Mesendoderm (in vitro differentiated cells): ENCODE results near the gene PPP1R3G.

ENCODE experiments used
- DNase-seq: peaks from one replicate; pipeline ENCODE4 v3.0.0; 2013
- H2AK5ac ChIP-seq: 2 replicates; pipeline ENCODE4 v1.6.1; 2013; ENCODE audit warnings: low read length, inconsistent platforms
- H2BK120ac ChIP-seq: 2 replicates; pipeline ENCODE4 v1.6.1; 2013; ENCODE audit warnings: low read depth, mild to moderate bottlenecking, low read length, moderate library complexity, mixed read lengths
- H2BK15ac ChIP-seq: replicated peaks from 2 replicates; pipeline ENCODE4 v1.6.1; 2013; ENCODE audit warnings: low read depth, mild to moderate bottlenecking, moderate library complexity
- H2BK5ac ChIP-seq: 2 replicates; pipeline ENCODE4 v1.6.1; 2013; ENCODE audit warnings: low read length, inconsistent platforms
- H3K18ac ChIP-seq: 2 replicates; pipeline ENCODE4 v1.6.1; 2013; ENCODE audit warnings: mild to moderate bottlenecking, low read length, mixed read lengths
- H3K23ac ChIP-seq: one replicate; pipeline ENCODE4 v1.6.1; 2013; ENCODE audit warnings: low read length
- H3K27ac ChIP-seq: 2 replicates; pipeline ENCODE4 v1.5.1; 2013; ENCODE audit warnings: low read depth, mild to moderate bottlenecking, inconsistent platforms, low read length, moderate library complexity
- H3K27me3 ChIP-seq: 2 replicates; pipeline ENCODE4 v1.6.1; 2013; ENCODE audit warnings: low read length, control low read depth, mild to moderate bottlenecking, inconsistent platforms; ENCODE audit not compliant: insufficient read depth, poor library complexity
- H3K36me3 ChIP-seq: 2 replicates; pipeline ENCODE4 v1.6.1; 2013; ENCODE audit warnings: low read length, inconsistent platforms; ENCODE audit not compliant: control insufficient read depth, insufficient read depth
- H3K4ac ChIP-seq: one replicate; pipeline ENCODE4 v1.6.1; 2013; ENCODE audit warnings: low read depth, mild to moderate bottlenecking, low read length, moderate library complexity
- H3K4me1 ChIP-seq: 2 replicates; pipeline ENCODE4 v1.6.1; 2013; ENCODE audit warnings: low read depth, low read length, inconsistent platforms; ENCODE audit not compliant: control insufficient read depth
- H3K4me2 ChIP-seq: 2 replicates; pipeline ENCODE4 v1.6.1; 2013; ENCODE audit warnings: low read length
- H3K4me3 ChIP-seq: 2 replicates; pipeline ENCODE4 v1.5.1; 2013; ENCODE audit warnings: mild to moderate bottlenecking, low read length
- H3K56ac ChIP-seq: one replicate; pipeline ENCODE4 v1.6.1; 2013; ENCODE audit warnings: low read length
- H3K79me1 ChIP-seq: 2 replicates; pipeline ENCODE4 v1.6.1; 2013; ENCODE audit warnings: low read length, inconsistent platforms
- H3K79me2 ChIP-seq: 2 replicates; pipeline ENCODE4 v1.6.1; 2013; ENCODE audit warnings: mild to moderate bottlenecking, low read length; ENCODE audit not compliant: control insufficient read depth, insufficient read depth
- H3K9ac ChIP-seq: 2 replicates; pipeline ENCODE4 v1.6.1; 2013; ENCODE audit warnings: low read length, inconsistent platforms
- H4K5ac ChIP-seq: one replicate; pipeline ENCODE4 v1.6.1; 2013; ENCODE audit warnings: low read length
- H4K8ac ChIP-seq: one replicate; pipeline ENCODE4 v1.6.1; 2013; ENCODE audit warnings: low read depth, mild to moderate bottlenecking, control low read depth, low read length, moderate library complexity
- WGBS: extraction: QIAGEN DNeasy Blood & Tissue Kit; methylation state at CpG from one replicate; pipeline ENCODE4 v1.1.7; 2013; ENCODE audit warnings: low lambda C conversion rate, missing lambda C conversion rate; ENCODE audit not compliant: insufficient coverage; ENCODE audit errors: extremely low coverage; 5-methylcytosine and 5-hydroxymethylcytosine counted together

PPP1R3G gene

DNA sequence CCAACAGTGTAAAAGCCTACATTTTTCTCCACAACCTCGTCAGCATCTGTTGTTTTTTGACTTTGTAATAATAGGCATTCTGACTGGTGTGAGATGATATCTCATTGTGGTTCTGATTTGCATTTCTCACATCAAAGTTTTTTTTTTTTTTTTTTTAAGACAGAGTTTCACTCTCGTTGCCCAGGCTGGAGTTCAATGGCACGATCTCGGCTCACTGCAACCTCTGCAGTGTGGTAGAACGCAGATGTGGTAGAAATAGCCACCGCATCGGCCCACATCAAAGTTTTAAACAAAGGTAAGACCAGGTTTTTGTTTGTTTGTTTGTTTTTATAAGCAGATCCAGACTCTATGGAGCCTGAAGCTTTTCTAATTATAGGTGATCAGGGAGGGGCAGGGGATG, 12.7 kb upstream of the PPP1R3G start:
- no peak overlapping the region for H3K23ac ChIP-seq
- H3K27ac ChIP-seq = no peak overlapping the region
- H2BK15ac ChIP-seq = no peak overlapping the region
- no peak overlapping the region for H3K4me2 ChIP-seq
- no peak overlapping the region for H2AK5ac ChIP-seq
- no peak overlapping the region for H2BK5ac ChIP-seq
- H3K36me3 ChIP-seq = no peaks in the 10 kb centered on the region
- no peak overlapping the region for H3K18ac ChIP-seq
- H3K27me3 ChIP-seq = no peaks in the 10 kb centered on the region
- no peak overlapping the region for H2BK120ac ChIP-seq
- WGBS = no CpG with 5 or more reads among the region's 7 CpGs
- no peaks in the 10 kb centered on the region for H3K79me2 ChIP-seq
- H4K8ac ChIP-seq = no peak overlapping the region
- H3K56ac ChIP-seq = no peak overlapping the region
- H3K4ac ChIP-seq = no peak overlapping the region
- no peaks in the 10 kb centered on the region for H3K4me1 ChIP-seq
- H3K79me1 ChIP-seq = no peaks in the 10 kb centered on the region
- H3K4me3 ChIP-seq = no peak overlapping the region
- DNase-seq = no peak
- H3K9ac ChIP-seq = no peak overlapping the region
- H4K5ac ChIP-seq = no peak overlapping the region

GRCh38 chr6:5073992-5074391, 11.1 kb upstream of the PPP1R3G start:
- Histone ChIP-seq H4K8ac (no peak overlapping the region), H3K4ac (no peak overlapping the region), H3K27ac (no peak overlapping the region), H3K4me2 (no peak overlapping the region), H3K79me1 (no peaks in the 10 kb centered on the region), H3K79me2 (no peaks in the 10 kb centered on the region), H3K27me3 (no peaks in the 10 kb centered on the region), H3K4me1 (no peaks in the 10 kb centered on the region), H3K4me3 (no peak overlapping the region), H2AK5ac (no peak overlapping the region), H3K18ac (no peak overlapping the region), H3K56ac (no peak overlapping the region), H2BK5ac (no peak overlapping the region), H3K23ac (no peak overlapping the region), H3K36me3 (no peaks in the 10 kb centered on the region), H3K9ac (no peak overlapping the region), H2BK120ac (no peak overlapping the region), H4K5ac (no peak overlapping the region), H2BK15ac (no peak overlapping the region)
- DNase-seq = no peak
- no CpG with 5 or more reads among the region's 3 CpGs for WGBS

DNA sequence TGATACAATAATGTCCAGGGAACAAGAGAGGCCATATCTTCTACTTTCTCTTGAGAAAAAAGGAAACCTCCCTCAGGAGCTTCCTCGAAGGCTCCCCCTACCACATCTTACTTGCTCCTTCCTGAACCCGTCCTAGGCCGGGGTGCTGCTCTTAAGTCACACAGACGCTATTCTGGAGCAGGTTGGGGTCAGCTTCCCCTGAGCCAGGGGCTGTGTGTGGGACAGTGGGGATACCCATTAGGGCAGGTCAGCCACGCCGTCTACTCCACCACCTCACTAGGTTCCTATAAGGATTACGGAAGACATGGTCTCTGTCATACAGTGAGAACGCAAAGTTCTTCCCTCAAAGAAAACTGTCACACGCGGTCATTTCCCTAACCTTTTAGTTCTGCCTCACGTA, 8.2 kb upstream of the PPP1R3G start:
- no peaks in the 10 kb centered on the region for H3K79me2 ChIP-seq
- no peak overlapping the region for H3K18ac ChIP-seq
- no peak overlapping the region for H3K56ac ChIP-seq
- no peak overlapping the region for H3K4me3 ChIP-seq
- no peak overlapping the region for H3K4ac ChIP-seq
- H3K27me3 ChIP-seq = no peaks in the 10 kb centered on the region
- H3K79me1 ChIP-seq = no peaks in the 10 kb centered on the region
- no peak overlapping the region for H3K27ac ChIP-seq
- H3K4me2 ChIP-seq = no peak overlapping the region
- H3K9ac ChIP-seq = no peak overlapping the region
- no CpG with 5 or more reads among the region's 11 CpGs for WGBS
- H2AK5ac ChIP-seq = no peak overlapping the region
- H2BK15ac ChIP-seq = no peak overlapping the region
- H2BK5ac ChIP-seq = no peak overlapping the region
- no peak overlapping the region for H2BK120ac ChIP-seq
- H3K4me1 ChIP-seq = no peaks in the 10 kb centered on the region
- DNase-seq = no peak
- no peak overlapping the region for H4K8ac ChIP-seq
- H3K36me3 ChIP-seq = no peaks in the 10 kb centered on the region
- H3K23ac ChIP-seq = no peak overlapping the region
- H4K5ac ChIP-seq = no peak overlapping the region

DNA sequence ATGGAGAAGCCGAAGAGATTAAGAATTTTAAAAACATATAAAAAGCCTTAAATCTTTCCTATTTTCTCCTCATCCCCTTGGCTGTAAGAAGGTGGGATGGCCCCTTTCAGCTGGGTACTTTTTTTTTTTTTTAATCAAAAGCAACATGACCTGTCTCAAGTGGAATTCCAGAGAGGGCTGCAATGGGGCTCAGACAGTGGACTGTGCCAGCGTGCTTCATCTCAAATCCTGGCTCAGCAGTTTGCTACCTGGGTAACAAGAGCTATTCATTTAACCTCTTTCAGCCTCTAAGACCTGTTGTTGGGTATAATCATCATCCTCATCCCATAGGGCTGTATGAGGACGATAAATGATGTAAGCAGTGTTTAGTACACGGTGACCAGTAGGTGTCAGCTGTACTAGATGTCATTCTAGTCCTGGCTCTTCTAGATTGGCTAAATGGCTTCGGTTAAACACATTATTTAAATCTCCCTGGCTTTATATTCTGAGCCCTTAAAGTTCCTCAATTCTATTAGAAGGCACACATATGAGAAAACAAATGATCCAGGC, 6.9 kb upstream of the PPP1R3G start:
- WGBS = no CpG with 5 or more reads among the region's 5 CpGs

DNA sequence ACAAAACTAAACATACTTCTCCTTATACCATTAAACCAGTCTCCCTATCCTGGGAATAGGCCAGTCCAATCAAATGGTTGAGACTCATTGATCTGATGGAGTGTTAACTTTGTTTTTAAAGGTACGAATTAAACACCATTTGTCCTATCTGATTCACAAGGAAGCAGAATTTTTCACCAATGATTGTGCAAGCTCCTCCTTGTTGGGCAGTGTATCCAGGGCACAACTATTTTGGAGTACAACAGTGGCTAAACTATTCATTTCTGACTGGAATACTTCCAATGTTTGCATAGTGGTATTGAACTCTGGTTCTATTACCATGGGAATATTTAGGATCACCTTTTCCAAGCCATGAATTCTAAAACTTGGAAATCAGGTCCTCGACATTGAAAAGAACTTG, 5.4 kb upstream of the PPP1R3G start:
- no peaks in the 10 kb centered on the region for H3K79me1 ChIP-seq
- H3K4me2 ChIP-seq = no peak overlapping the region
- no peak overlapping the region for H3K4me3 ChIP-seq

More for the DNA sequence above, 6.9 kb upstream of the PPP1R3G start:
- Histone ChIP-seq H3K27ac (no peak overlapping the region), H3K36me3 (no peaks in the 10 kb centered on the region), H2AK5ac (no peak overlapping the region), H3K4me3 (no peak overlapping the region), H2BK120ac (no peak overlapping the region), H2BK5ac (no peak overlapping the region), H3K56ac (no peak overlapping the region), H3K4me1 (no peaks in the 10 kb centered on the region), H3K9ac (no peak overlapping the region), H3K18ac (no peak overlapping the region), H3K23ac (no peak overlapping the region), H4K8ac (no peak overlapping the region), H3K27me3 (no peaks in the 10 kb centered on the region), H4K5ac (no peak overlapping the region), H3K79me1 (no peaks in the 10 kb centered on the region), H3K4me2 (no peak overlapping the region), H3K4ac (no peak overlapping the region), H2BK15ac (no peak overlapping the region), H3K79me2 (no peaks in the 10 kb centered on the region)
- DNase-seq = peak; percentile 17

GRCh38 chr6:5080574-5080973, 4.6 kb upstream of the PPP1R3G start:
- Histone ChIP-seq H3K79me1 (no peaks in the 10 kb centered on the region), H3K4me2 (no peak overlapping the region), H2BK120ac (no peak overlapping the region), H3K4me3 (no peak overlapping the region), H3K18ac (no peak overlapping the region), H2BK5ac (no peak overlapping the region), H2AK5ac (no peak overlapping the region), H3K56ac (no peak overlapping the region), H3K27ac (no peak overlapping the region), H4K8ac (no peak overlapping the region), H3K9ac (no peak overlapping the region), H3K27me3 (peaks cover 18% of the 10 kb centered on the region), H3K79me2 (no peaks in the 10 kb centered on the region), H4K5ac (no peak overlapping the region), H3K36me3 (no peaks in the 10 kb centered on the region), H3K4ac (no peak overlapping the region), H2BK15ac (no peak overlapping the region), H3K4me1 (no peaks in the 10 kb centered on the region), H3K23ac (no peak overlapping the region)
- no CpG with 5 or more reads among the region's 3 CpGs for WGBS
- DNase-seq = peak; percentile 12

More for the DNA sequence above, 5.4 kb upstream of the PPP1R3G start:
- H3K79me2 ChIP-seq = no peaks in the 10 kb centered on the region
- H2AK5ac ChIP-seq = no peak overlapping the region
- H3K9ac ChIP-seq = no peak overlapping the region
- H3K27ac ChIP-seq = no peak overlapping the region
- no peak overlapping the region for H2BK120ac ChIP-seq
- H3K36me3 ChIP-seq = no peaks in the 10 kb centered on the region
- no peak overlapping the region for H2BK15ac ChIP-seq
- WGBS = no CpG with 5 or more reads among the region's 2 CpGs
- H4K8ac ChIP-seq = no peak overlapping the region
- no peak overlapping the region for H3K23ac ChIP-seq
- H3K56ac ChIP-seq = no peak overlapping the region
- no peak overlapping the region for H2BK5ac ChIP-seq
- no peaks in the 10 kb centered on the region for H3K4me1 ChIP-seq
- no peak for DNase-seq
- H3K4ac ChIP-seq = no peak overlapping the region
- H4K5ac ChIP-seq = no peak overlapping the region
- H3K27me3 ChIP-seq = peaks cover 12% of the 10 kb centered on the region
- H3K18ac ChIP-seq = no peak overlapping the region
